Stomach (tissue), 4 donors: Measurements from ENCODE around the gene SPOCD1.

Source experiments
- POLR2A ChIP-seq, 4 donors: fragments of 450-650 bp; IDR thresholded peaks; one replicate each; pipeline ENCODE4 v1.6.1; 2016; ENCODE audit warnings: antibody characterized with exemption in 4 of 4, control low read depth in 2 of 4, mild to moderate bottlenecking in 1 of 4, moderate library complexity in 1 of 4
- POLR2AphosphoS5 ChIP-seq, 3 donors: sonication (generic); formaldehyde crosslinking; IDR thresholded peaks; one replicate each; pipeline ENCODE4 v1.6.1; 2016; ENCODE audit warnings: antibody characterized with exemption in 3 of 3

DNA sequence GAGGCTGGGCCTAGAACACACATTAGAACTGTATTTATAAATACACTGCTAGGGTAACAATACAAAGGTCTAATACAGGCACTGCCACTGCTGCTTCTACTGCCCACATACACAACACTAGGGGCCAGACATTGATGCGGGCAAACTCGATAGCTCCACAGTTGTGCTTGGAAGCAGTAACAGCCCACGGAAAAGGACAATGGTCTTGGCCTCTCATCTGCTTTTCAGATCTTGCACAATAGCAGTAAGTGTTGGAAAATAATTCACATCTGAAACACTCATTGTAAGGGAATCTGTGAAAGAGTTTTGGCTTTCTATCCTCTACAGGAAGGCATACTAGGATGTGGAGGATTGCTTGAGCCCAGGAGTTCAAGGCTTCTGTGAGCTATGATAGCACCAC lies 6.9 kb upstream of the SPOCD1 start:
- TF ChIP-seq POLR2A (IDR thresholded peaks at IDR 0.05) (no peak), POLR2AphosphoS5 (IDR thresholded peaks at IDR 0.05) (no peak)
